GOT3 (cell line): ENCODE data around the gene CBX4.
"Not testable (repeated sequence)": the region's sequence is repeated elsewhere in the genome, so short reads cannot be mapped to it uniquely, and the experiment has no call there.

Experiments used
- DNase-seq: peaks from one replicate; lab custom pipeline; 2025; ENCODE audit warnings: mixed read lengths; lab: John Stamatoyannopoulos, UW

CBX4 gene

GRCh38 chr17:79859676-79860615 is 20.7 kb upstream of the CBX4 start:
- no peak for DNase-seq

DNA sequence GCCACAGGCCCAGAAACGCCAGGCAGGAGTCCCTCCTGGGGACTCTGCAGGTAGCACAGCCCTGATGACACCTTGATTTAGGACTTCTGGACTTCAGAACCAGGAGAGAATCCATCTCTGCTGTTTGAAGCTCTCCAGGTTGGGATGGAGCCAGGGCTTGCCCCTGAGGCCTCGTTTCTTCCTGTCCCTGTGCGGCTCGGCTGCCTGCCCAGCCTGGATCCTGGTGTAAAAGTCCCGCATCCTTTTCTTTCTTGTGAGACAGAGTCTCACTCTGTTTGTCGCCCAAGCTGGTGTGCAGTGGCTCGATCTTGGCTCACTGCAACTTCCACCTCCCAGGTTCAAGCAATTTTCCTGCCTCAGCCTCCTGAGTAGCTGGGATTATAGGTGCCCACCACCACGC is 17.9 kb upstream of the CBX4 start:
- DNase-seq: no peak

DNA sequence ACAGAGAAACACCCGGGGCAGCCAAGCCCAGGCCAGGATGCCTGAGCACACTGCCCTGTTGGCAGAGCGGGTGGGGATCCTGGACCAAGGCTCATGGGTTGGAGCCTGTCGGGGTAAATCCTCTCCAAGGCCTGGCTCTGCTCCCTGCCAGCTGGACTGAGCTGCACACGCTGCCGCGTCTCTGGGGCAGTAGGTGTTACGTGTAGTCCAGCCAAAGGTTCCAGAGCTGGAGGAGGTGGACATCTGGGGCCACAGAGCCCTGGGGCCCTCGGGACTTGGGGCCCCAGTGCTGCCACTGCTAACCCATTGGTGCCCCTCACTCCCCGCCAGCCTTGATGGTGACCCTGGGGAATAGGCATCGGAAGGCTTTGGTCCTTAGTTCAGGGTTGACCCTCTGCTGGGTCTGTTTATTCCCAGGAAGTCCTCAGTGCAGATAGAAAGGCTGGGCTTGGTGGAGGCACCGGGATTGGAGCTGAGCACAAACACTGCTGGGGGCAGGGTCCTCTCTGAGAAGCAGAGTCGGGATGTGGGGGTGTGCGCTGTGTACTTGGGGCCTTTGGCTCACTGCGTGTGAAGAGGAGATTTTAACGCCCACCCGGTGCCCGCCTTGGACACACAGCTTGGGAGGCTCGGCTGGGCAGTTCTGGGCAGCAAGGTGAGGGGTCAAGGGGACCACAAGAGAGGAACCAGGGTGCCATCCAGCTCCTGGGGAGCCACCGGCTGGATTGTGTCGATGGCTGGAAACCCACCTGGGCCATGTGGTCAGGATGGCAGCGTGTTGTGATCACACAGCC is 16.3 kb upstream of the CBX4 start:
- no peak for DNase-seq

DNA sequence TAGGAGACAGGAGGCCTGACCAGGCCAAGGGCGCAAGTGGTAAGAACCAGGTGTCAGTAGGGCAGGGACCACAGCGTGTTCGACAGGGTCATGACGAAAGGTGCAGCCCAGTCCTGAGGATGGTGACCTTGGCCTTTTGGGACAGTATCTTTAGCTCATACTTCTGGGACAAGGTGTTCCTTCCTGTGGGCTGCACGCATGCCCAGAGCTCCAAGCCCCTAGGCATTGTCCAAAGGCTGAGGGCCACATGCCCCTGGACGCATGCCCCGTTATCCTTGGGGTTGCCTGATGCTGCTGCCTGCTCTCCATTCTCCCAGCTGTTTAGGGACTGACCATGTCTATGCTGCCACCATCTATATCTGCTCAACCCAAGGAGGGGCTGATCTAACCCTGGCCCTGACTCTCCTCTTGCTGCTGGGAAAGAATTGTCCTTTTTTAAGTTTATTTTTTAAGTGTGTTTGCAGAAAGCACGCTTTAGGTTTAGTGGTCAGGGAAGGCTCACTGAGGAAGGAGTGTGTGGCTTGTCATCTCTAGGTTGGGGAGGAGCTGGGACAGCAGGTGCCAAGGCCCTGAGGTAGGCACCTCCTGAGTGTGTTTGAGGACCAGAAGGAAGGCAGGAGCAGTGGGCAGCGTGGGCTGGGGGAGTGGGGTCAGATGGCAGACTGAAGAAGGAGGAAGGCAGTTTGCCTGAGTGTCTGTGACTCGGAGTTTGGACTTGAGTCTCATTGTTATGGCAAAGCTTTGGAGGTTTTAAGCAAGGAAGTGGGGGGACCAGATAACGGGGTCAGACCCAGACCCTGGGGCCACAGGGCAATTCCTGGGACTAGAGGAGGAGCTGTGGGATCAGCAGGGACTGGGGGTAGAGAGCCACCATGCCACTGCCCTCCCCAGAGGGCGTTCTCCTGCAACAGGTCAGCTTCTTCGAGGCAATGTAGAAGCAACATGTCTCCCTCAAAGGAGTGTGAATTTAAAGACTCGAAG is 15.1 kb upstream of the CBX4 start:
- no peak for DNase-seq

- DNase-seq: not testable (repeated sequence)
Measured at GRCh38 chr17:79853168-79853567, 13.9 kb upstream of the CBX4 start.

- DNase-seq: no peak
Measured at GRCh38 chr17:79852748-79853147, 13.5 kb upstream of the CBX4 start.

DNA sequence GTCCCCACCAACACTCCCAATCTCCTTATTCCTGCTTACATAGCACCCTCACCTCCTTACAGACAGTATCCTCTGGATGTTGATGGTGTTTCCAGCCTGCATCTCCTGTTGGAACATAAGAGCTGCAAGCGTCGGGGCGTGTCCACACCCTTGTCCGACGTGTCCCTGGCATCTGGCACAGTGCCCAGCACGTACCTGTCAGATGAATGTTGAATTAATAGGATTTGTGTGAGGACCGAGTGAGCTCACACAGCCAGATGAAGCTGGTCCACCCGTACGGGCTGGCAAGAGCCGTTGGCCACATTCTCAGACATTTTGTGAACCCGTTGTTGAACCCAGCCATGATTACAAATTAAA is 12.2 kb upstream of the CBX4 start:
- no peak for DNase-seq

- no peak for DNase-seq
Measured at GRCh38 chr17:79850571-79851460, 11.6 kb upstream of the CBX4 start.

GRCh38 chr17:79849953-79850352 is 10.7 kb upstream of the CBX4 start:
- DNase-seq: no peak

DNA sequence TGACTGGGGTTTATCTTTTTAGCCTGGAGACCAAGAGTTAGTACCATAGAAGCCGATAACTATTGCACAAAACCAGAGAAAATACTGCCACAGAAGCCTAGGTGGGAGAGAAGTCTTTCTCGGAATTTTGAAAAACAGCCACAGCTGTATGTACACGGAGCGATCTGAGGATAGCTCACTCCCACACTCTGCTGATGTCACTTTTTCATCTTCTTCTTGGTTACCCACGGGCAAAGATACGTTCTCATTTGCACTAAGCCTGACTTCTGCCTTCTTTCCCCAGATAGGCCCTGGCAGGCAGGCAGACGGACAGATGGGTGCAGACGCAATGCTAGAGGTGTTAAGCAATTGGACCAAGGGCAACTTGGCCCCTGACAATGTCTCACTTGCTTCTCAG is 9.1 kb upstream of the CBX4 start:
- no peak for DNase-seq

DNA sequence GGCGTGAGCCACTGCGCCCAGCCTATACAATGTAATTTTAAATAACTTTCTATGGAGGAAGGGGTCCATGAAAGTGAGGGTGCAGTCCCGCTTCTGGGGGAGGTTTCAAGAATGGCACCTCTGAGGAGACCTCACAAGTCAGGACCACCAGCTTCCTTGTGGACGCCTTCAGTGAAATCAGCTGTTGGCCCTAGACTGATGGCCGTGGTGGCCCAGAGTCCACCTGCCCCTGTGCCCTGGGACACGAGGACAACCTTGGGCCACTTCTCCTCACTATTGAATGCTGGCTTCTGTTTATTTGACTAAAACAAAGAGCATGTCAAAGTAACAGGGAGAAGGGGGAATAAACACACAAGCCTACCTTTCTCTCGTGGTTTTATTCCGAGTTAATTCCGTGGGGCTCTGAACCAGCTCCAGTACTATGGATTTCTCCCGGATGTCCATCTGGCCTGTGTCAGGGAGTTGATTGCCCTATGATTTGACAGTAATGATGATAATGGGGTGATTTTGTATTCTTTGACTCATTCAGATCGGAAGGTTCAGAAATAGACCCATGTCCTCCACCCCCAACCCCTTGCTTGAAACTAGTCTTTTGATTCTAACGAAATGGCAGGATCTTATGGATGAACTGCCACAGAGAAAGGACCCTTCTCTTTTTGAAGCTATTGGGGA is 8.6 kb upstream of the CBX4 start:
- no peak for DNase-seq

DNA sequence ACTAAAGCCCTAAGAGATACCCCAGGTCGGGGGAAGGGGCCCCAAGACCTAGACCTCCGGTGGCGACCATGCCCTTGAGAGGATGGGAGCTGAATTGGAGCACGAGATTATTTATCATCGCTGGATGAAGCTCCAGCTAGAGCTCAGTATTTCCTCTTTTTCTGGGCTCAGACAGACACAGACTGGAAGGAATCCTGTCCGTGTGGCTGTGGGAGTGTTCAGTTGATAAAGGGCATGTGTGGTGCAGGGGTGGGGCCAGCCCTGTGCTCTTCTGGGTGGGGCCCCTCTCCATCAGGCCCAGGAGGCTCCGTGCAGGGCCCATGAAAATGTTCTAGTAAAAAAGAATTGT is 6.3 kb upstream of the CBX4 start:
- no peak for DNase-seq

DNA sequence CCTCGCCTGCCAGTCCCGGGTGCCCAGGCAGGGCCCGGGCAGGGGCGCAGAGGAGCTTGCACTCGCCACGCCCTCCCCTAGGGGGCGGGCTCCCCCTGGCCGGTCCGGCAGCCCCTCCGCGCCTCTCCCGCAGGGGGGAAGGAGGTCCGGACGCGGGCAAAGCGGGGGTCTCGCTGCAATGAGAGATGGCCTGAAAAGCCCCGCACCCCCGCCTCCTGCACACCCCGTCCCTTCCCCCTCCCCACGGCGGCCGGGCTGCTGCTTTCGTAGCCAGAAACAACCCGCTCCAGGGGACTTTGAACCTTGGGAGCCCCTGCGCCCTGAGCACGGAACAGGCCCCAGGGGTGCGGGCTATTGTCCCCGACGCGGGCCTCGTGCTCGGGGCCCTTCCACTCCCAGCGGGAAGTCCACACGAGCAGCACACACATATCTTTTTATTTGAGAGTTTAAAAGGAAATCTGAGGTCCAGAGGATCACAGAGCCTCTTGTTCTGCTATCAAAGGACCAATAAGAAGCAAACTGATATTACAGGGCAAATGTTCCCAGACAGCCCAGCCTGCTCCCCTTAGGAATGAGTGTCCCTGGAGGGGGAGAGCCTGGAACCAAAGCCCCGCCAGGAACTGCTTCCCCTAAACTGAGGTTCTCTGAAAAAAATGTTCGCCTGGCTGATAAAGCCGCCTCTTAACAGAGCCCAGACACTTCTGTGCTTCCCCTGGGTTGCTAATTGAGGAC is 5.8 kb upstream of the CBX4 start:
- DNase-seq: no peak

GRCh38 chr17:79843816-79844800 is 4.9 kb upstream of the CBX4 start:
- no peak for DNase-seq

DNA sequence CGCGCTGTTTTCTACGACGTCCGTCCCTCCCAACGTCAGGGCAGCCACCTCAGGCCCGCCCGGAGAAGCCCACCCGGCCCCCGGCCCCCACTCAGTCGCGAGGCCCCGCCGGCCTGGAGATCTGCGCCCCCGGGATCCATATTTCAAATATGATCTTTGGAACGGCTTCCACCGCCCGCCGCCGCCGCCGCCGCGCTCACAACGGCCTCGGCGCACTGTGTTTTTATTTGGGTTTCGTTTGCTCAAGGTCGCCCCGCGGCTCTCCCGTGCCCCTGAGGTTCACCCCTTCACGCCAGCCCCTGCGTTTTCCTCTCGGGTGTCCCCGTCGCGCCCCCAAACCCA is 4.2 kb upstream of the CBX4 start:
- no peak for DNase-seq

- no peak for DNase-seq
Measured at GRCh38 chr17:79842656-79843473, 3.6 kb upstream of the CBX4 start.

DNA sequence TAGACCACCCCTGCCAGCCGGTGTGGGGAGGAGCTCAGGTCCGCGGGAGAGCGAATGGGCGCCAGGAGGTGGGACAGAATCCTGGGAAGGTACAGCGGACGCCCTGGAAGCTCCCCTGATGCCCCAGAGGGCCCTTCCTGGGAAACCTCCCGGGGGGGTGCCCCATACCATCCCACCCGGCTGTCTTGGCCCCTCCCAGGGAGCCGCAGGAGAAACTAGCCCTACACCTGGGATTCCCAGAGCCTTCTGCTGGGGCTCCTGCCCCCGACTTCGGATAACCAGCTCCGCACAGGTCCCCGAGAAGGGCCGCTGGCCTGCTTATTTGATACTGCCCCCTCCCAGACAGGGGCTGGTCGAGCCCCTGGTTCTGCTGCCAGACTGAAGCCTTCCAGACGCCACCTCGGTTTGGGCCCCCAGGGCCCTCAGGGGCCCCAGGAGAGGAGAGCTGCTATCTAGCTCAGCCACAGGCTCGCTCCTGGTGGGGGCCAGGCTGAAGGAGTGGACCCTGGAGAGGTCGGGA is 3.0 kb upstream of the CBX4 start:
- no peak for DNase-seq
